Memory B cell (primary cell): ENCODE measurements around the gene ZFP2.
"Not testable (repeated sequence)": the region's sequence is repeated elsewhere in the genome, so short reads cannot be mapped to it uniquely, and the experiment has no call there.

ENCODE experiments used
- ATAC-seq: fragments of 150-1000 bp; cut with Tn5 transposase; 2 replicates; pipeline ENCODE4 v1.10.0; 2021; ENCODE audit warnings: low read depth, mild to moderate bottlenecking, moderate library complexity
- DNase-seq, 2 donors: peaks; one replicate each; pipeline ENCODE4 v3.0.0; 2022; ENCODE audit warnings: low spot score in 2 of 2
- H3K27ac Mint-ChIP-seq: one replicate; pipeline ENCODE4 v1.8.0; 2022; ENCODE audit warnings: mild to moderate bottlenecking, moderate library complexity, mixed read lengths
- H3K27me3 Mint-ChIP-seq: one replicate; pipeline ENCODE4 v1.8.0; 2022; ENCODE audit warnings: mixed read lengths
- H3K36me3 Mint-ChIP-seq: one replicate; pipeline ENCODE4 v1.8.0; 2022; ENCODE audit warnings: mild to moderate bottlenecking, mixed read lengths
- H3K4me1 Mint-ChIP-seq: one replicate; pipeline ENCODE4 v1.8.0; 2022; ENCODE audit warnings: mixed read lengths
- H3K4me3 Mint-ChIP-seq: one replicate; pipeline ENCODE4 v1.8.0; 2022; ENCODE audit warnings: mild to moderate bottlenecking, moderate library complexity, mixed read lengths
- H3K9me3 Mint-ChIP-seq: one replicate; pipeline ENCODE4 v1.8.0; 2022; ENCODE audit warnings: mixed read lengths

ZFP2 gene

DNA sequence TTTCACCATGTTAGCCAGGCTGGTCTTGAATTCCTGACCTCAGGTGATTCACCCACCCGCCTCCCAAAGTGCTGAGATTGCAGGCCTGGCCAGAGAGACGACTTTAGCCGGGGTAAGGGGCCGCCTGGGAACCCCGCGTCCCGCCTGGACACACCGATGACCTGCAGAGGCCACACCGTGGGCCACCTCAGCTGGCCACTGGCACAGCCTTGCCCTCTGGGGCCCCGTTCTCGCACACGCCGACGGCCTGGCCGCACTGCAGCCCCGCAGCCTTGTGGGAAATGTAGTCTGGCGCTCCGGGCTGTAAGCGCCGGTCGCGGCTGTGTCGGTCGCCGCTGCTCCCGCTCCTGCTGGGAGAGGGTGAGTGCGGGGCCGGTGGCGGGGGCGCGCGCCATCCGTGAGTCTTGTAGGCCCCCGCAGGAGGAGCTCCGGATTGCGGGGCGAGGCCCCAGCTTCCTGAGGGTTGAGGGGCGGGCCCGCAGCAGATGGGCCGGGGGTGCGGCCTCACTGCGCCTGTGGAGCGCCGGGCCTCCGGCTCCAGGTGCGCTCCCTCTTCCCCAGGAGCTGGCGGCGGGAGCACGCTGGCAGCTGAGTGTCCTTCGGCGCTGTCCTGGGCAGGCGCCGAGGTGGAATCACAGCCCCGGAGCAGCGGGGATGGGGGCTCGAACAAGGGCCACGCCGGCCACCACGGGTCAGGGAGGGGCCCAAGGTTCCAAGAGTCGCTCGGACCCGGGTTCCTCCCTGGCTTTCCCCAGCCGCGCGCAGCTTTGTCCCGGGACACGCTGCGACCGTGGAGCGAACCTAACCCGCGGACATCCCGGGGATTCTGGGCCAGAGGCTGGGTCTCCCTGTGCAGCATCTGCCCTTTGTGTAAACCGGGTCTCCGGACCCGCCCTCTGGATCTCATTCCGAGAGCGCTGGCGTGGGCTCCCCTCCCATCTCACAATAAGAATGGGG is at the start of gene ZFP2:
TSS of gene ZFP2 (plus strand) at position 299 of the 957 bp plus-strand sequence. CDS start 35,401 bp downstream, outside the sequence.
- H3K9me3 Mint-ChIP-seq = peaks cover 6% of the 10 kb centered on the region
- peaks cover 4% of the 10 kb centered on the region for H3K4me1 Mint-ChIP-seq
- peak within 1 kb of the TSS; percentile 90 for H3K4me3 Mint-ChIP-seq
- ATAC-seq (peak; percentile 75), DNase-seq (peak; percentile 20 to 22)
- peaks cover 1% of the 10 kb centered on the region for H3K27me3 Mint-ChIP-seq
- H3K36me3 Mint-ChIP-seq = peaks cover 9% of the 10 kb centered on the region
- no peak within 1 kb of the TSS for H3K27ac Mint-ChIP-seq

DNA sequence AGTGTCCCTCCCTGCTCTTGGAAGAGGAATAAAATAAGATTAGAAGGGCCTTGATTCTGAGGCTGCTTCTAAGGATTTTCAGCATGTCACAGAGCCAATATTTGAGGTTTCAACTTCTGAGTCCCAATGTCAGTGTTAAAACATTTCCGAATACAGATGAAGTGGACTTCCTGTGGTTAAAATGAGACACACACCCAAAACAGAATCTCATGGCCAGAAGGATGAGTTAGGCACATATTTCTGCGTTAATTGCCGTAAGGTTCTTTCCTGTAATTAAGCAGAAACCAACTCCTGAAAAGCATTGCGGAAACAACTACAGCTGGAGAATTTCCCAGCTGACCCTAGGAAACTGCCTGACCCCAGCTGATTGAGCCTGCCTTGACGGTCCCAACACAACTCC is 46.4 kb upstream of the ZFP2 start:
- no peaks in the 10 kb centered on the region for H3K36me3 Mint-ChIP-seq
- no peaks in the 10 kb centered on the region for H3K9me3 Mint-ChIP-seq
- peaks cover 11% of the 10 kb centered on the region for H3K27me3 Mint-ChIP-seq
- ATAC-seq = no peak
- H3K4me3 Mint-ChIP-seq = no peak overlapping the region
- H3K27ac Mint-ChIP-seq = no peak overlapping the region
- DNase-seq = no peak
- H3K4me1 Mint-ChIP-seq = no peaks in the 10 kb centered on the region

DNA sequence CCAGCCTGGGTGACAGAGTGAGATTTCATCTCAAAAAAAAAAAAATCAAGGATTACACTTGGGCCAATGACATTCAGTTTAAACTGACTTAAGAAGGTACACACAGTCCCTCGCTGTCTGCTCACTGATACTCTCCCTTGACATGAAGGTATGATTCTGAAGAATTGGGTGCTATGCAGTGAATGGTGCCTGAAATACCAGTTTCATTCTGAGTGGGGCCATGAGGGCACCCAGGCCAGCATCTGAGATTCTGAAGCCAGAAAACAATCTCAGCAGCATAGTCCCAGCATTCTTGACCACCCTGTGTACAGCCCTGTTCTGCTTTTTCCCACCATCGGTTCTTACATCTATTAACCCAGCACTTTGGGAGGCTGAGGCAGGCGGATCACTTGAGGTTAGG is 43.8 kb upstream of the ZFP2 start:
- DNase-seq (no peak), ATAC-seq (no peak)
- Mint-ChIP-seq H3K27ac (no peak overlapping the region), H3K36me3 (no peaks in the 10 kb centered on the region), H3K4me3 (no peak overlapping the region), H3K9me3 (no peaks in the 10 kb centered on the region), H3K4me1 (no peaks in the 10 kb centered on the region), H3K27me3 (peaks cover 11% of the 10 kb centered on the region)

DNA sequence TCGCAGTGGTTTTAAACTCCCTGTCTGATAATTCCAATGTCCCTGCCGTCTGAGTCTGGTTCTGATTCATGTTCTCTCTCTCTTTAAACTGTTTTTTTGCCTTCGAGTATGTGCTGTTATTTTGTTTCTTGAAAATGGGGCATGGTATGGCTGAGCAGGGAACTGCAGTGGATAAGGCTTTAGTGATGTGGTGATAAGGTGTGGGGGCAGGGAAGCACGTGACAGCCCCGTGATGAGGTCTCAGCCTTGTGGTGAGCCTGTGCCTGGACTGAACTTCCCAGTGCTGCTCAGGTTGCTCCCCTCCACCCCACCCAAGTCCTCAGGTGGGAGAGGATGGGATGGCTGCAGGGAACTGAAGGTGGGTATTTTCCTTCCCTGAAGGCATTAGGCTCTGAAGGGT is 41.4 kb upstream of the ZFP2 start:
- Mint-ChIP-seq H3K4me1 (peaks cover 2% of the 10 kb centered on the region), H3K36me3 (no peaks in the 10 kb centered on the region), H3K4me3 (no peak overlapping the region), H3K9me3 (no peaks in the 10 kb centered on the region), H3K27me3 (peaks cover 11% of the 10 kb centered on the region), H3K27ac (no peak overlapping the region)
- ATAC-seq = no peak
- no peak for DNase-seq

DNA sequence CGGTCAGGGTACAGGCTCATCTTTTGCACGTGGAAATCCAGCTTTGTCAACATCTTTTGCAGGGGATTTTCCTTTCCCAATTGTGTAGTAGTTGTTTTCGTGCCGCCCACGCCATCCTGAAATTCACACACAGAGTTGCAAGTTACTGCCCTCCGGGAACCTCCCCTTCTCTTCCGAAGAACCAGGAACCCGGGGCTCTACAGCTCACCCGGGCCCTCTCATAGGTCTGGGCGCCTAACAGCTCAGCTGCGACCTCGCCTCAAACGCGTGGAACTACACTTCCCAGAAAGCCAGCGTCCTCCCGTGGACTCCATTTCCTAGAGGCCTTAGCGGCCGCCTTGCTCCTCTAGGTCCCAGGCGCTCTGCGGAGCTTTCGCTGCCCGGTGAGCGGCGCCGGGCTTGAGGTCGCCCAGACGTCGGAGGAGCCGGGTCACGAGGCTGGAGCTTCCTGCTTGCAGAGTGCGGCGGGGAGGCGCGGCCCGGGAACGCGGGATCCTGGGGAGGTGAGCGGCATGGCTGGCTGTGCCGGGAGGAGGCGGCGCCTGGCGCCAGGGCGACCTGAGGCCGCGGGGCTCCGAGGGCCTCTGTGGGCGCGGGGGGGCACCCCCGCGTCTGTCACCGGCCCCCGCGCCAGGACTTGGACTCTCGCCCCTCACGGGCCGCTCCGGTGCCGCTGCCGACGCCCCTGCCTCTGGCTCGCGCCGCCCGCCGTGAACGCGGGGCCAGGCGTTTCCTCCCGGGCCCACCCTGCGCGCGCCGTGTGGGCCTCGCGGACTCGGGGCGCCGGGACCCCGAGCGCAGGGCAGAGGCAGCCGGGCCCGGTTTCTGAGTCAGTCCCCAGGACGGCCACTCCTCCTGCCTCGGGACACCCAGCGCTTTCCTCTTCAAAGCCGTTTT is 35.8 kb upstream of the ZFP2 start, which contains the start of gene ZNF354B:
TSS of gene ZNF354B (plus strand) at position 329 of the 897 bp plus-strand sequence. CDS start 1,095 bp downstream, outside the sequence.
- H3K27me3 Mint-ChIP-seq = no peaks in the 10 kb centered on the region
- peaks cover 4% of the 10 kb centered on the region for H3K36me3 Mint-ChIP-seq
- no peaks in the 10 kb centered on the region for H3K9me3 Mint-ChIP-seq
- peak within 1 kb of the TSS; percentile 85 for H3K4me3 Mint-ChIP-seq
- DNase-seq (peak; percentile 67 to 68), ATAC-seq (peak; percentile 95)
- H3K27ac Mint-ChIP-seq = peak within 1 kb of the TSS; percentile 65
- H3K4me1 Mint-ChIP-seq = peaks cover 16% of the 10 kb centered on the region

DNA sequence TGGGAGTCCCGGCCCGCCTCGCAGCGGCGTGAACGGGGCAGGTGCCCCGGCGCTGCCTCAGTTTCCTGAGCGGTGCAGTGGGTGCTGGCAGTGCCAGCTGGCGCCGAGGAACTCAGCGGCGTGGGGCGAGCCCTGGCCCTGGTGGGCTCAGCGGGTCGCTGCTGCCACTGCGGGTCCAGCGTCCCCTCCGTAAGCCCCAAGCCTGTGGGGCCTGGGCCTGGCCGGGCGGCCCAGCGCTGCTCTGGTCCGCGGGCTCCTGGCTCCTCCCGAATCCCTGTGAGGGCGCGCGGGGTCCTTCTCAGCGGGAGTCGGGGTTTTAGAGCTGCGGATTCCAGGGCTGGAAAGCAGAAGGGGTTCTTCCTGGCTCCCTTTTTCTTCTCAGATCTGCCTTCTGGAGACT is 35.1 kb upstream of the ZFP2 start:
- H3K9me3 Mint-ChIP-seq, H3K27me3 Mint-ChIP-seq, H3K4me3 Mint-ChIP-seq, DNase-seq, H3K36me3 Mint-ChIP-seq, H3K27ac Mint-ChIP-seq, ATAC-seq: not testable (repeated sequence)
- H3K4me1 Mint-ChIP-seq = peaks cover 16% of the 10 kb centered on the region

DNA sequence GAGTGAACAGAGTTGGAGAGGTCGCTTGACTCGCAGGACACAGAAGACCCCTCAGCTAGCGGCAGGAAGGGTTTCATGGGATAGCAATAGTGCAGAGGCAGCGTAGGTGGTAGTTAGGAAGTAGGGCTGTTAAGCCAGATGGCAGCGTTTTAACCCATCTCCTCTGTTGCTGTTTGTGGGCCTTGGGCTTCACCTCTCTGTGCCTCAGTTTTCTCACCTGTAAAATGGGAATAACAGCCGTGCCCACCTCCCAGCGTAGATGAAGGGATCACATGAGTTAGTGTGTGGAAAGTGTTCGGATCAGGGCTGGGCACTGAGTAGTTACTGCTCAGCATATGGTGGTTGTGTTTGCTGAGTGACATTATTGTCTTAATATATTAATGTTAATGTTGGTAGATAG is 34.1 kb upstream of the ZFP2 start:
- Mint-ChIP-seq H3K4me3 (peak overlapping the region; percentile 78), H3K4me1 (peaks cover 16% of the 10 kb centered on the region), H3K36me3 (peaks cover 7% of the 10 kb centered on the region), H3K27ac (peak overlapping the region; percentile 5), H3K27me3 (no peaks in the 10 kb centered on the region), H3K9me3 (no peaks in the 10 kb centered on the region)
- ATAC-seq (no peak), DNase-seq (no peak)

DNA sequence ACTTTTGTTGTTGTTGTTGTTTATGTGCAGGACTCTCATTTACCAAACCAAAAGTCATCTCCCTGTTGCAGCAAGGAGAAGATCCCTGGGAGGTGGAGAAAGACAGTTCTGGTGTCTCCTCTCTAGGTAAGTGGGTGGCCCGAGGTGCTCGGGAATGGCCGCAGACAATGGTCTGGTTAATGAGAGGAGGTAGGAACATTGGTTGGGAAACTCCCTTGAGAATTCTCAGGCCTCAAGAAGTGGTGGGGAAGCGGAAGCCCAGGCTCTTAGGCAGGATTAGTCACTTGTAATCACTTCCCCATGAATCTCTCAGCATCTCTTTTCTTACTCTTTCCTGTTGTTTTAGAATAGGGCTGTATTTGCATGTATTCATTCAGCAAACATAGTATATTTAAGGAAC is 28.8 kb upstream of the ZFP2 start:
- no peak overlapping the region for H3K27ac Mint-ChIP-seq
- H3K9me3 Mint-ChIP-seq = peaks cover 8% of the 10 kb centered on the region
- no peaks in the 10 kb centered on the region for H3K27me3 Mint-ChIP-seq
- H3K36me3 Mint-ChIP-seq = peaks cover 52% of the 10 kb centered on the region
- ATAC-seq (no peak), DNase-seq (no peak)
- H3K4me3 Mint-ChIP-seq = no peak overlapping the region
- H3K4me1 Mint-ChIP-seq = peaks cover 4% of the 10 kb centered on the region

DNA sequence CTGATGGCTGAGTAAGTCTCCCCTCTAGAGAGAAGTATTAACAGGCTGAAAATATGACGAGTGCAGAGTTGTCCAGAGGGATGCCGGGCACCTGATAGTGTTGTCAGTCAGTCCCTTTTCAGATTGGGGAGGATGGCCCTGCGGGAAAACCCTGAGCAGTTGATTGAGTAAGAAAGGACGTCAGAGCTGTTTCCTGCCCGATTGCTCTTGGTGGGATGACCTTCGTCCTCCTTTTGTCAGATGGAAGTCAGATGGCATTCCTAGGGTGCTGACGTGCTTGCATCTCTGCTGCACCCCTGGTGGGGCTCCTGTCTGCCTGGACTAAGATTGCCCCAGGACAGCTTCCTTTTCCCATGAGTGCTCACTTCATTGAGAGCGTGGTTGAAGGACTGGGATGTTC is 26.1 kb upstream of the ZFP2 start:
- no peak for ATAC-seq
- Mint-ChIP-seq H3K4me1 (peaks cover 3% of the 10 kb centered on the region), H3K9me3 (peaks cover 23% of the 10 kb centered on the region)

DNA sequence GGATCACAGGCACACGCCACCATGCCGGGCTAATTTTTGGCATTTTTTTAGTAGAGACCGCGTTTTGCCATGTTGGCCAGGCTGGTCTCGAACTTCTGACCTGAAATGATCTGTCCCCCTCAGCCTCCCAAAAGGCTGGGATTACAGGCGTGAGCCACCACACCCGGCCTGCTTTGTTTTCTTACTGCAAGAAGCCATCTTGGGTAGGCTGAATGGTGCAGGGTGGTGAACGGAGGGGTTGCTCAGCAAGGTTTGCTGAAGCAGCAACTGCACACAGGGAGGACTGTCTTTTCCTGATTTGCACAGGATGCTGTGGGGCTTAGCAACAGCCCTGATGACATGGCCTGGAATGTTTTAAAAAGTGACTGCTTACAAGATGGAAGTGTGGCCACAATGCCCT is 25.3 kb upstream of the ZFP2 start:
- peaks cover 80% of the 10 kb centered on the region for H3K36me3 Mint-ChIP-seq
- no peak overlapping the region for H3K4me3 Mint-ChIP-seq
- H3K27me3 Mint-ChIP-seq = no peaks in the 10 kb centered on the region
- peaks cover 27% of the 10 kb centered on the region for H3K9me3 Mint-ChIP-seq
- peaks cover 3% of the 10 kb centered on the region for H3K4me1 Mint-ChIP-seq
- no peak for DNase-seq
- no peak for ATAC-seq
- H3K27ac Mint-ChIP-seq = no peak overlapping the region

More for the DNA sequence above, 26.1 kb upstream of the ZFP2 start:
- DNase-seq = no peak
- no peak overlapping the region for H3K27ac Mint-ChIP-seq
- H3K4me3 Mint-ChIP-seq = no peak overlapping the region
- H3K27me3 Mint-ChIP-seq = no peaks in the 10 kb centered on the region
- H3K36me3 Mint-ChIP-seq = peaks cover 72% of the 10 kb centered on the region

DNA sequence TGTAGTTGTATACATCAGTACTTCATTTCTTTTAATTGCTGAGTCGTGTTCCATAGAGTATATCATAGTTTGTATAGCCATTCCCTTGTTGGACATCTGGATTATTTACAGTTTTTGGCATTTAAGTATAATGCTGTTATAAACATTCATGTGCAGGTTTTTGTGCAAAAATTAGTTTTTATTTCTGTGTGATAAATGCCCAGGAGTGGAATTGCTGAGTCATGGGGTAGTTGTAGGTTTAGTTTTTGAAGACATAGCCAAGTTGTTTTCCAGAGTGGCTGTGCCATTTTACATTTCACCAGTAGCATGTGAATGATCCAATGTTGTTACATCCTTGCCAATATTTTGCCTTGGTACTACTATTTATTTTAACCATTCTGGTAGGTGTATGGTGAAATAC is 23.4 kb upstream of the ZFP2 start:
- DNase-seq (no peak), ATAC-seq (no peak)
- Mint-ChIP-seq H3K4me3 (no peak overlapping the region), H3K9me3 (peaks cover 37% of the 10 kb centered on the region), H3K4me1 (peaks cover 3% of the 10 kb centered on the region), H3K36me3 (peaks cover 86% of the 10 kb centered on the region), H3K27ac (no peak overlapping the region), H3K27me3 (no peaks in the 10 kb centered on the region)

DNA sequence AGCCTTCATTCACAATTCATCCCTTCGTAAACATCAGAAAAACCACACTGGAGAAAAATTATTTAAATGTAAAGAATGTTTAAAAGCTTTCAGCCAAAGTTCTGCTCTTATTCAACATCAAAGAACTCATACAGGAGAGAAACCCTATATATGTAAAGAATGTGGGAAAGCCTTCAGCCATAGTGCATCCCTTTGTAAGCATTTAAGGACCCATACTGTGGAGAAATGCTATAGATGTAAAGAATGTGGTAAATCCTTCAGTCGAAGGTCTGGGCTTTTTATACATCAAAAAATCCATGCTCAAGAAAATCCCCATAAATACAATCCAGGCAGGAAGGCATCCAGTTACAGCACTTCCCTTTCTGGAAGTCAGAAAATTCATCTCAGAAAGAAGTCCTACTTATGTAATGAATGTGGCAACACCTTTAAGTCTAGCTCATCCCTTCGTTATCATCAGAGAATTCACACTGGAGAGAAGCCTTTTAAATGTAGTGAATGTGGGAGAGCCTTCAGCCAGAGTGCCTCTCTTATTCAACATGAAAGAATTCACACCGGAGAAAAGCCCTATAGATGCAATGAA is 12.5 kb upstream of the ZFP2 start:
- ATAC-seq, H3K27me3 Mint-ChIP-seq, H3K27ac Mint-ChIP-seq, H3K4me1 Mint-ChIP-seq, H3K4me3 Mint-ChIP-seq, DNase-seq: not testable (repeated sequence)
- Mint-ChIP-seq H3K36me3 (peaks cover 66% of the 10 kb centered on the region), H3K9me3 (peaks cover 29% of the 10 kb centered on the region)

DNA sequence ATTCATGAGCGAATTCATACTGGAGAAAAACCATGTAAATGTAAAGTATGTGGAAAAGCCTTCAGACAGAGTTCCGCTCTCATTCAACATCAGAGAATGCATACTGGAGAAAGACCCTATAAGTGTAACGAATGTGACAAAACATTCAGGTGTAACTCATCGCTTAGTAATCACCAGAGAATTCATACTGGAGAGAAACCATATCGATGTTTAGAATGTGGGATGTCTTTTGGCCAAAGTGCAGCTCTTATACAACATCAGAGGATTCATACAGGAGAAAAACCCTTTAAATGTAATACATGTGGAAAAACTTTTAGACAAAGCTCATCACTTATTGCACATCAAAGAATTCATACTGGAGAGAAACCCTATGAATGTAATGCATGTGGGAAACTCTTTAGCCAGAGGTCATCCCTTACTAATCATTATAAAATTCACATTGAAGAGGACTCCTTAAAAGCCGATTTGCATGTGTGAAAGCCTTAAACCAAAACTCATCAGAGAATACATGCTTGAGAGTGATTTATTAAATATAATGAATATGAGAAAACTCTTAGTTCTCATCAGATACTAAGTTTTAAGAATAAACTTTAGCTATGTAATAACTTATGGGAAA is 11.8 kb upstream of the ZFP2 start:
- H3K27ac Mint-ChIP-seq = no peak overlapping the region
- no peaks in the 10 kb centered on the region for H3K27me3 Mint-ChIP-seq
- peaks cover 32% of the 10 kb centered on the region for H3K9me3 Mint-ChIP-seq
- DNase-seq = no peak
- H3K4me1 Mint-ChIP-seq = no peaks in the 10 kb centered on the region
- no peak overlapping the region for H3K4me3 Mint-ChIP-seq
- no peak for ATAC-seq
- H3K36me3 Mint-ChIP-seq = peaks cover 65% of the 10 kb centered on the region
